ENCODE results near the gene SH3RF3. TPM values are rescaled to one million over a fixed set of nuclear protein-coding genes. Genes with fewer than 3 reads are reported as not detected.

The SH3RF3 gene
- total RNA-seq, 1 donor from 2014 or later: 6.6 TPM

DNA sequence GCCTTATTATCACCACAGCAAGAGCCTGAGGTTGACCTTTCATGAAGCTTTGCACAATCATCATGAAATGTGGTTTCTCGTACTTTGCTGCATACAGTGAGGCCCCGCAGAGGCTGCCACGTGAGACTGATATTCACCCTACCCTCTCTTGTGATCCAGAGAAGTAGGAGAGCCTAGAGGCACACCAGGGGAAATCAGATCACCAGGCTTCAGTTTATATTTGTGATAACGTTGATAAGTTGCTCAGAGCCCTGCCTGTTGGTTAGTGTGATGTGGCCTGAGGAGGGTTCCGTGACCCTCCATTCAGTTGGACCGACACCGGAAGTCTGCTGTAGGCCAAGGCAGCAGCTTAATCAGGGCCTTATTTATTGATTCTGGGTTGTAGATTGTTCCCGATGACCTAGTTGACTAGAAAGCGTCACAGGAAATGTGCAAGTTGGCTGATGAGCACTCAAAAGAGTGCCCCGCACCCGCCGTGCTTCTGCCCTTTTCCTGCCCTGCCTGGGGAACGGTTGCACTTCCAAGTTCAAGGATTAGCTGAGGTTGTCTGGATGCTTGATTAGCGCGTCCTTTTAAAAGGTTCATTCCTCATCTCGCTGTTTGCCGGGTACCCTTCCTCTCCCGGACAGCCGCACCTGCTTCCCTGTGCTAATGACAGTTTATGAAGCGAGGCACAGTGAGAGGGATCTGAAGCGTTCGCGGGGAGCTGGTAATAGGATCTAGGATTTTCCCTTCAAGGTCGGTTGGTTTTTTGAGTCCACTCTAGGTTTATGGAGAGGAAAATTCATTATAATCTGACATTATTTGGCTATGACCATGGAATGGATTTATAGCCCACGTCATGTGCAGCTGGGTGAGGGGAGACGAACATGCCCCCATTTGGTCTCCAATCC lies 146.4 kb downstream of the SH3RF3 start:
- DNase-seq: no peak
- intact Hi-C loops (cut with DNase I): no loop called here
- no peak for ATAC-seq (ENCODE audit: poor library complexity)

DNA sequence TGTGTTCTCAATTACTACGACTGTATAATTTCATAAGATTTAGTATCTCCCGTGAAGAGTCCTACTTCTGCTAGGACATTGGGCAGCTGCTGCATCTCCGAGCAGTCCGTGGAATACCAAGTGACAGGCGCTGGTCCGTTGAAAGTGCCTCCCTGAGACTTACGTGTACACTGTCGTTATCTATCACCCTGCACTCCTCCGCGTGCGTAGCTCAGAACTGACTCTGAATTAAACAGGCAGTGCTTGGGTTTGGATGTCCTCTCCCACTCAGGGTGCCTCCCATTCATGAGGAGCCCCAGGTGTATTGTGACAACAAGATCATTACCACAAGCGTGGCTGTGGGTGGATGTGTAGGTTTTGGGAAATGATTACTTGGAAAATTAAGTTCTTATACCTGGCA lies 148.4 kb downstream of the SH3RF3 start:
- no peak for ATAC-seq (ENCODE audit: poor library complexity)
- intact Hi-C loops (cut with DNase I): no loop called here
- no peak for DNase-seq

DNA sequence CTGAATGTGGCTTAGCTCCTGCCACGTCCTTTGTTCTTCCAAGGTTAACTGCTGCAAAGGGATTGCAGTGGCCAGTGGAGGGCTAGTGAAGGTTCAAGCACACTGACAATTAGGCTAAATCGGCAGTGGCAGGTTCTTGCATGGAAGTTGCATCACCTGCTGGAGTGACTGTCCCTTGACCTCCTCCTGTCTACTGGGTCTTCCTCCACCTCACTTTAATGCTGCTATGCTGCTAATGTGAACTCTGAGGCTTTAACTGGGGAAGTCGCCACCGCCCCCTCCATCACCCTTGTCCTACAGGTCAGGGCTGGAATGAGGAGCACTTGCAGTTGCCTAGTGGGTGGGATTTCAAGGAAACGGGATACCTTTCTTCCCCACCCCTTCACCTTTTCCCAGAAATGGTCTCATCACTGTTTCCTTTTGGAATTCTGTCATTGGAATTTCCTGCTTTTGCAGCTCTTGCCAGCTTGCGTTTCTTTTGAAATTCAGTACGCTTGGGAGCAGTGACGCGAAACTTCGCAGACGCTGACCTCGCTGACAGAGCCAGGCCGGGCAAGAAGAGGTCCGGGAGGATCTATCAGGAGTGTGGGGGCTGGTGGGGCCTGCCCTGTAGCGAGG lies 150.3 kb downstream of the SH3RF3 start:
- intact Hi-C loops (cut with DNase I): no loop called here
- no peak for DNase-seq
- no peak for ATAC-seq (ENCODE audit: poor library complexity)

DNA sequence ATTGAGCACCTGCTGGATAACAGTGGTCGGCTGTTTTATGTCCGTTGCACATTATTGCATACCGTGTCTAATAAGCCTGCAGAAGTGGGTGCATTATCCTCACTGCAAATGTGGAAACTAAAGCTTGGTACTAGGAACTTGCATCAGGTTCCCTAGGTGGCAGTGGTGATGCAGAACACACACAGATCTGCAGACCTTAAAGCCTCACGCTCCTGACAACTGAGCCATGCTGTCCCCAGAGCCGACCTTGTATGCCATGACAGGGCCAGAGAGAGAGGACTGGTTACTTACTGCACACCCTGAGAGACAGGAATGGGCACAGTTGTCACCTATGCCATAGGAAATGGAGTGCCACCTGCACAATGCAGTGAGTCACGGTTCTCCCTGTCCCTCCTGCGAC lies 151.8 kb downstream of the SH3RF3 start:
- ATAC-seq (ENCODE audit: poor library complexity) (peak; percentile 59), DNase-seq (no peak)
- intact Hi-C loops (cut with DNase I): loop anchor here (10.0 kb wide), 1 partner anchor 214 kb away; no protein-coding TSS in a partner anchor

DNA sequence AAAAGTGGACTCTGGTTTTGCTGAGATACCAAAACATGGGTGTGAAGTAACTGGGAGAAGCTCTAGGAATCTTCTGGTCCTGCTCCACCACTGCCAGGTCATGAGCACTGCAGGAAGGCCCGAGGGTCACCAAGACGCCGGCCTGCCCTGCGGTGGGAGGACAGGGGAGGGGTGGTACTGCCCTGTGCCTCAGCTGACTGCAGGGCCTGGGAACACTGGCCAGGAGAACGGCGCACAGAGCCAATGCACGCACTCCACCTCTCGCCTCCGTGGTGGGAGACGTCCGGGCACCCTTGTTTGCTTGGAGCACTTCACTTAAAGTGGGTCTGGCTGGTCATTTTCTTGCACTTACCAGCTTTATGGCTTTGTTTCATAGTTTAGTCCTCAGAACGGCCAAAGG lies 153.4 kb downstream of the SH3RF3 start:
- ATAC-seq (ENCODE audit: poor library complexity) (no peak), DNase-seq (no peak)
- intact Hi-C loops (cut with DNase I): loop anchor here (10.0 kb wide), 1 partner anchor 212 kb away; no protein-coding TSS in a partner anchor

DNA sequence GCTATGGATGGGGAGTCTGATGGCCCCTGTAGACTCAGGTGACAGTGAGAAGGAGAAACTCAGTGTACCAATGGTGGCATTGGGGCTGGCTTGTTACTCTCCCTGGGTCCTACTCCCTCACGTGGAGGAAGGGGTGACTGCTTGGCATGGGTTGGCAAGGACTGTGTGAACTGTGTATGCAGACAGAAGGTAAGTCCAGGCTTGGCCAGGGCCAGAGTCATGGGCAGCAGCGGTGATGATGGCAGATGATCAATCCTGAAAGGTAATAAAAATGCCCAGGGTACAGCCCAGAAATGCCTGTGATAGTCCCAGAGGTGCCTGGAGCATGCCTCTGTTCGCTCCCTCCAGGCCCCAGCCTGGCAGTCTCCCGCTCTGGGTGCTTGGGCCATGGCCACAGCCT lies 153.9 kb downstream of the SH3RF3 start:
- ATAC-seq (ENCODE audit: poor library complexity): no peak
- DNase-seq: no peak
- intact Hi-C loops (cut with DNase I): loop anchor here (10.0 kb wide), 1 partner anchor 212 kb away; no protein-coding TSS in a partner anchor

DNA sequence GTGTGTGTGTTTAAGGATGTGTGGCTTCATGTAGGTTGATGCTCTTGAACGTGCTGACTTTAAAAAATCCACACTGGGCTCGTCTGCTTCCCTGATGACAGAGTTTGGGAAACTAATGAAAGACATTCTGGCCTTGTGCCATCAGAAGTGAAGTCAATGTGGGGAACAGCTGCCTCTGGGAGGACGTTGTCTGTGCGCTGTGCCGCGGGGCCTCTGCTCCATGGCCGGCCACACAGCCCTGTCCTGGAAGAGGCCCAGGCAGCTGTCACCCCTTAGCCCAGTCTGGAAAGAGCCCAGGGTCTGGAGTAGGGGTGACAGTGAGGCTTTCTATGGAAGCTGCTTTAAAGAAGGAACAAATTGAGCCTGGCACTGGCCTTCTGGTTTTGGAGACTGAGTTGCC lies 155.8 kb downstream of the SH3RF3 start:
- ATAC-seq (ENCODE audit: poor library complexity) (peak; percentile 88), DNase-seq (peak; percentile 77)
- intact Hi-C loops (cut with DNase I): loop anchor here (10.0 kb wide), 1 partner anchor 210 kb away; no protein-coding TSS in a partner anchor

DNA sequence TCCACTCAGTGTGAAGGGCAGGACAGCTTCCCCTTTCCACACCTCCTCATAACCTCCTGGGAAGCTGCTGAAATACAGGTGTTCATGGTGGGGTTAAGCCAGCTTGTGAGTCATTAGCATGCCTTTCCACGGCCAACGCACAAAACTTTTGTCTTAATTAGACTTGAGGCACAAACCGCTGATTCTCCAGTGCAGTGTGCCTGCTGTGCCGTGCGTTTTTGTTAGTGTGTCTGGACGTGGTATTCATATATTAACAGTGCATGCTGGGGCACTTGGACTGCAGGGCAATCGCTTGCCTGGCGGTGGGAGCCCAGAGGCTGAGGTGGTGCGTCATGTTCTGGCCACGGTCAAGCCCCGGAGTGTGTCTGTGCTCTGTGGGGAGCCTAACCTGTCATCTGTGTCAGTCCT lies 156.2 kb downstream of the SH3RF3 start:
- ATAC-seq (ENCODE audit: poor library complexity): peak; percentile 22
- intact Hi-C loops (cut with DNase I): loop anchor here (10.0 kb wide), 1 partner anchor 210 kb away; no protein-coding TSS in a partner anchor
- peak; percentile 45 for DNase-seq

DNA sequence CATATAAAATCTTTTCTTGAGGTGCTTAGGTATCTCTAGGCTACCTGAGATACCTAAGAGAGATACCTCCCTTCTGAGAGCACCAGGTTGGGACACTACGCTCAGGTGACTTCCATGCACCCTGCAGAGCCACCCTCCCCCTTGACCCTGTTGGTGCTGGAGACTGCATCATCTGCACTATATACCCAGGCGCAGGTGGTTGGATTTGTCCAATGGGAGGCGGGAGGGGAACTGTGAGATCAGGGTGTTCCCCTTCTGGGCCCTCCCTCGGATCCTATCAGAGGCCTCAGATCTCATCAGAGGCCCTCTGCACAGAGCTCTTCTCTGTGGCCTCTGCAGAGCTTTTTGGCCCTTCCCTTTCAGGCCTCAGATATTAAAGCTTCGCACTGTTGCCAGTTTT lies 158.4 kb downstream of the SH3RF3 start:
- ATAC-seq (ENCODE audit: poor library complexity) (no peak), DNase-seq (peak; percentile 19)
- intact Hi-C loops (cut with DNase I): loop anchor here (10.0 kb wide), 1 partner anchor 207 kb away; no protein-coding TSS in a partner anchor

DNA sequence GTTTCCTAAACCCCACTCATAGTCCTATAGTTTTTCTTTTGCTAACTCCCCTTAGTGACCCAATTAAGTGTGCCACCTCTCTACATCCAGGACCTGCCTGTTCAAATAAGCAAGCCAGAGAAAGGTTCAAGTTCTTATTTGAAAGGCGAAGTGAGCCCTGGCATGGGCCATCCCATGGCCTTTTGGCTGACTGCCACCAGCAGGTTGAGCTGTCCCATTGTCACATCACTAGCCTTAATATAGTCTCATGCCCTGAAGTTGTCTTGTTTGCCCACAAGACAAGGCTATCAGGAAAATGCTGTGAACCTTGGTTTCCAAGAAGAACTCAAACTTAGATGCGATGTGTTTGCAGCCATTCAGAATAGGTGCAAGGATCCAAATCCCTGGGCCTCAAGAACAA lies 158.8 kb downstream of the SH3RF3 start:
- DNase-seq (peak; percentile 2), ATAC-seq (ENCODE audit: poor library complexity) (no peak)
- intact Hi-C loops (cut with DNase I): loop anchor here (10.0 kb wide), 1 partner anchor 207 kb away; no protein-coding TSS in a partner anchor

DNA sequence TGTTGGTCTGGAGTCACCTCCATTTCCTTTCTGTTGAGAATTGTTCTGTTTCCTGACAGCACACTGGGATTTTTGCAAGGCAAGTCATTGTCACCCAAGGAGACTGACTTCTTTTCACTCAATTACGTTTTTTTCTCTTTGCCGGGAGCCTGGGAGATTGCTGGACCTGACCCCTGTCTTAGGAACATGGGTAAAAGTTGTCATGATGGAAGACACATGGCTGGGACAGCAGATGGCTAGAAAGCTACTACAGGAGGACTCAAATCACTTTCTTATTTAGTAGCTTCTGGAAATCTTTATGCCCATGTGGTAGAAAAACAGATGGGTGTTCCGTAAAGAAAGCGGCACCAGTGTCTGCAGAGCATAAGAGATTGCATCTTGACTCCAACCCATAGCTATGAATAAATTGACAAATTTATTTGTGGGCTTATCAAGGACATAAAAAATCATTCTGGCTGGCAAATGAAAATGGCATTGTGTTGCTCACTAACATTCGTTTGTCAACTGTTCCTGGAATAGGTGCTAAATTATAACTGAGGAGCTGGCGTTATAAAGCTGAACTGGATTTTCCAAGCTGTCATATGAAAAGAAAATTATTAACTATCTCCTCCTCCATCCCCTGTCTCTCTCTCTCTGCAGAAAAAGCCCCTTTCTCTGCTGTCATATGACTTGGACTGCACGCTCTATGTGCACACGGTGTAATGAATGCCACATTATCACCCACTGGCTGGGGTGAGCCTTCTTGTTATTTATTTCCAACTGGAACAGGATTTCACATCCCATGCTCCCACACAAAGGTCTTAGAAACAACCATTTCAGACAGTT lies 159.8 kb downstream of the SH3RF3 start:
- intact Hi-C loops (cut with DNase I): loop anchor here (10.0 kb wide), 1 partner anchor 206 kb away; no protein-coding TSS in a partner anchor
- no peak for ATAC-seq (ENCODE audit: poor library complexity)
- DNase-seq: peak; percentile 2

DNA sequence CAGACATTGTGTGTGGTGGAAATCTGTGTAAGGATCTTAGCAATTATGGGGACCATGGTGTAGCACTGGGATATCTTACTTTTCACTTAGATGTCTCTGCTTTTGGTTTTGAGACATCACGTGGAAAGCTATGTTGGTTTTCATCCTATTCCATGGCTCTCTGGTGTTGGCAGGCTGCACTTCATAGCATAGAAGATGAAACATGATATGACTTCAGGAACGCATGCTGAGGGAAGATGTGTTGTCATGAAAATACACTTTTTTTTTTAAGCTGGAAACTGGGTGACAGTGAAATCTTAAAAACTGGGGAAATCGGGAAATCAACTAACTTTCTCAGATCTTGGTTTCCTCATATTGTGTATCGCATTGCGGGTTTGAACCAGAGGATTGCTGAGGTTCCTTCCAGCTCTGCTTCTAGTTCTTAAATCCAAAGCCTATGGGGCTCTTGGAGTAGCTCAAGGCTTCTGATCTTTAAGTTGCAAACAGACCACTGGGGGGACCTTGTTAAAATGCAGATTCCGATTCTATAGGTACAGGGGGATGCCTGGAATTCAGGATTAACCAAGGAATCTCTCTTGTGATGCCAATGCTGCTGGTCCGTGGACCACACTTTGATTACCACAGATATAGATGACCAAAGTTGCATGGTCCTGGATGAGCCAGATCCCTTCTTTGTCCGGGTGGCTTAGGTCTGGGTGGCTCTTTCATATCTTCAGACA lies 160.7 kb downstream of the SH3RF3 start:
- intact Hi-C loops (cut with DNase I): loop anchor here (10.0 kb wide), 1 partner anchor 205 kb away; no protein-coding TSS in a partner anchor
- DNase-seq (peak; percentile 2), ATAC-seq (ENCODE audit: poor library complexity) (no peak)

DNA sequence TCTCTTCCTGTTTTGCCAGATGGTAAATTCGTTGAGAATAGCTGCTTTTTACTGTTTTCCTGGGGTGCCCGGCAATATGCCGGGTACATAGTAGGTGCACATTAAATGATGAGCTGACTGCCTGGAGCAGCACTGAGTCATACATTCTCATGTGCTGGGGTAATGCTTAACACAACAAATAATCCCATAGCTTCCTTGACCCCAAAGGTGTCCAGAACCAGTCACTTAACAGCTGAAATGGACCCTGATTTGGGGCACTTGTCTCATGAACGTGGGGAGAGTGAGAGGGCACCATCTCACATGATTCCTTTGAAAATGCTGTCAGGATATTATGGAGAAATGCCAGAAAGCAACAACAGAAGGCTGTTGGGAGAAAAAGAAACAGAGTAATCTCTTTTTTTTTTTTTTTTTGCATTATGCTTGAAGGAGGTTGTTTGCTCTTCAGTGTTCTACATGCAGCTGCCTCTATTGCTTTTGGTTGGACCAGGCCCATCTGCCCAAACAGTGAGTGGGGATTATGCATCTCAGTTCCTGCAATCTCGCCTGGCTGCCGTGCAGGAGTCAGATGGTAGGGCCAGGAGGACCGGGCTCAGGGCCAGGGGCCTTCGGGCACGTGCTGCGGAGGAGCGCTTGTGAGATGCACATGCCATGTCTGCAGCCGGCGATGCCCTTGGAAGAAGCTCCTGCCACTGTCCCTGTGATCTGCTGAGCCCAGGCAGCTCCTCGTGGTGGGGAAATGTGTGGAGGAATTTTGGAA lies 162.1 kb downstream of the SH3RF3 start:
- peak; percentile 61 for DNase-seq
- intact Hi-C loops (cut with DNase I): no loop called here

DNA sequence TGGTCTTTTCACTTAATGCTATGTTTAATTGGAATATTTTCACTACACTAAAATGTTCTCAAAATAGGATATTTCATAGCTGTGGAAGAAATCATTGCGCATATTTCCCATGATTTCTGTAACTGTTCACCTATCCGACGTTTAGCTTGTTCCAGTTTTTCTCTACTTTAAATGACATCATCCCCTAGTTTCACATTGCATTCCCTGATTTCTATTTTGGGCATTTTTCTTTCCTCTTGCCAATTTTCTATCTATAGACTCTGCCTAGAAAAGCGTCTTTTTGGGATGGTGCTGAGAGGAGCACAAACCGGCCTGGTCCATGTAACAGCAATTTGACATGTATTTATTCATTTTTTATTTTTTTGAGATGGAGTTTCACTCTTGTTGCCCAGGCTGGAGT lies 163.4 kb downstream of the SH3RF3 start:
- DNase-seq: no peak
- no peak for ATAC-seq (ENCODE audit: poor library complexity)
- intact Hi-C loops (cut with DNase I): no loop called here

More for the DNA sequence above, 162.1 kb downstream of the SH3RF3 start:
- peak; percentile 70 for ATAC-seq (ENCODE audit: poor library complexity)

DNA sequence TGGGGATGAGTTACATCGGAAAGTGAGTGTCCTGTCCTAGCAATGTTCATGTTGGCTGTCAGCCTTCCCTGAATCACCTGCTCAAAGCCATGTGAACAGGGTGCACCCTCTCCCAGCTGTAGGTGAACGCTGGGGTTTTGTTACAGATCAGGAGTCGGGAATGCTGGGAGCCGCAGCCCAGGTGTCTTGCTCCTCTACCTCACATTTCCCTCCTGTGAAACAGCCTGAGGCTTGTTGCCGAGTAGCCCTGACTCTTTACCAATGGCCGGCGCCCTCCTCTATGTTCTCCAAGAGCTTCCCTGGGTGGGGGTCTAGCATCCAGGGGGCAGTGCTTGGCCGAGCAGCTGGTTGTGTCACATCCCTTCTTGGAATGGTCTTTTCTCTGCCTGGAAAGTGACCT lies 164.7 kb downstream of the SH3RF3 start:
- intact Hi-C loops (cut with DNase I): no loop called here
- DNase-seq: no peak
- no peak for ATAC-seq (ENCODE audit: poor library complexity)

DNA sequence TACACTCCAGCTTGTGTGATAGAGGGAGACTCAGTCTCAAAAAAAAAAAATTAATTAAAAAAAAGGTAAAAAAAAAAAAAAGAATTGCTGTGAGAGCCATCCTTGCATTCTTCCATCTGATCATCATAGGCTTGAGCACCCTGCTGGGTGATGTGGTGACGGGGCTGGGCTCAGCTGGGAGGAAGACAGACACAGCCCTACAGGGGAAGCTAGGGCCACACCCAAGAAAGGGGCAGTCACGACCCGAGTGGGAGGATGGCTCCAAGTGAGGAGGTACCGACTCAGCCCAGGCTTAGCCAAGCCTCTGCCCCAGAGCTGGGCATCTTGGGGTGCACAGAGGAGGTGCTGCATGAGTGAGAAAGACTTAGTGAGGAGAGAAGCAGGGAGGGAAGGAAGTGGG lies 165.5 kb downstream of the SH3RF3 start:
- DNase-seq: no peak
- intact Hi-C loops (cut with DNase I): no loop called here
- no peak for ATAC-seq (ENCODE audit: poor library complexity)

DNA sequence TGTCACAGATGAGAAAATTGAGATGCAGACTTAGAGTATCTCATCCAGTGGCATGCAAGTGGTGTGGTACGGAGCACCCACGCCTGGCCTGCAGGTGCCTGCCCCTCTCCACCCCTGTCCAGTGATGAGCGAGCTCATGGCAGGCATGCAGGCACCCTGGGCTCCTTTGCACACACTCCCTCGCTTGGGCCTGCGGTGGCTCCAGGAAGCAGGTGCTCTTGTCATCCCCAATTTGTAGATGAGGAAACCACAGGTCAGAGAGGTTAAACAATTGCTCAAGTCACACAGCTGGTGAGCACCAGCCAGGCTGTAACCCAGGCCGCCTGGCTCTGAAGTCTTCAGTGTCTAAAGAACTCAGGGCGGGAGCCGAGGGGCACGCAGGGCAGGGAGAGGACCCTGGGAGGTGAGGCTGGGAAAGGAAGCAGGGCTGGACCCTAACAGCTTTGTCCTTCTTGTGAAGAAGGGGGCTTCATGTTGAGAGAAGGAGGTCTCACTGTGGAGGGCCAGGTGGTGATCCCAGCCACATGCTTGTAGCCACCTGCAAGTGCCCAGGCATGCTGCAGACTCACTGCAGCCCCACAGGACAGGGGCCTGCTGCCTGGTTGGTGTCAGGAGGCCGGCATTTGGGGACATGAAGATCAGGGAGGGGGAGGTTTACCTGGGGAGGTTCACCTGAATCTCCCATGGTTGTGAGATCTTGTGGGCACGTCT lies 166.2 kb downstream of the SH3RF3 start:
- intact Hi-C loops (cut with DNase I): no loop called here
- peak; percentile 34 for DNase-seq

More for the DNA sequence above, 166.2 kb downstream of the SH3RF3 start:
- ATAC-seq (ENCODE audit: poor library complexity): no peak

Data from Right ventricle myocardium superior (tissue), 1 donor.